ENCODE measurements around the gene ANKFY1.
A peak's percentile ranks its signal among the peaks of the same experiment; 100 is the strongest.
"Not testable (repeated sequence)": the region's sequence is repeated elsewhere in the genome, so short reads cannot be mapped to it uniquely, and the experiment has no call there.

The ANKFY1 gene

DNA sequence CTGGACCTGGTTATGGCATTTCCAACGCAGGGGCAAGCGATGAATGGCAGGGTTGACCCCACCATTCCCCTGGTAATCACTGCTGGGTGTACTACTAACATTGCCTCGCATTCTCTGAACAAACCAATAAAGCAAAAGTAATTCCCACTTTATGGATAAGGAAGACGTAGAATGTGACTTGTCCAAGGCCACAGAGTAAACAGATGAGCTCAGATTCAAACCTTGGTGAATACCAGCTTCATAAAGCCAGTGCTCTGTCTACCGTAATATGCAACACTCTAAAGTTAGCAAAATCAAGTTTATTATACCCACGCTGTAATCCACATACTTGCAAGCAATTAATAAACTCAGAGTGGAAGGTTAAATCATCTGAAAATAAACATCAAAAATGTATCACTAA lies 59.6 kb downstream of the ANKFY1 start:
- TF ChIP-seq, protein P1, sequence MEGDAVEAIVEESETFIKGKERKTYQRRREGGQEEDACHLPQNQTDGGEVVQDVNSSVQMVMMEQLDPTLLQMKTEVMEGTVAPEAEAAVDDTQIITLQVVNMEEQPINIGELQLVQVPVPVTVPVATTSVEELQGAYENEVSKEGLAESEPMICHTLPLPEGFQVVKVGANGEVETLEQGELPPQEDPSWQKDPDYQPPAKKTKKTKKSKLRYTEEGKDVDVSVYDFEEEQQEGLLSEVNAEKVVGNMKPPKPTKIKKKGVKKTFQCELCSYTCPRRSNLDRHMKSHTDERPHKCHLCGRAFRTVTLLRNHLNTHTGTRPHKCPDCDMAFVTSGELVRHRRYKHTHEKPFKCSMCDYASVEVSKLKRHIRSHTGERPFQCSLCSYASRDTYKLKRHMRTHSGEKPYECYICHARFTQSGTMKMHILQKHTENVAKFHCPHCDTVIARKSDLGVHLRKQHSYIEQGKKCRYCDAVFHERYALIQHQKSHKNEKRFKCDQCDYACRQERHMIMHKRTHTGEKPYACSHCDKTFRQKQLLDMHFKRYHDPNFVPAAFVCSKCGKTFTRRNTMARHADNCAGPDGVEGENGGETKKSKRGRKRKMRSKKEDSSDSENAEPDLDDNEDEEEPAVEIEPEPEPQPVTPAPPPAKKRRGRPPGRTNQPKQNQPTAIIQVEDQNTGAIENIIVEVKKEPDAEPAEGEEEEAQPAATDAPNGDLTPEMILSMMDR (IDR thresholded peaks at IDR 0.05; ENCODE audit: low read depth, low read length), result no peak
- no peak for DNase-seq (ENCODE audit: extremely low read depth, low read depth)

DNA sequence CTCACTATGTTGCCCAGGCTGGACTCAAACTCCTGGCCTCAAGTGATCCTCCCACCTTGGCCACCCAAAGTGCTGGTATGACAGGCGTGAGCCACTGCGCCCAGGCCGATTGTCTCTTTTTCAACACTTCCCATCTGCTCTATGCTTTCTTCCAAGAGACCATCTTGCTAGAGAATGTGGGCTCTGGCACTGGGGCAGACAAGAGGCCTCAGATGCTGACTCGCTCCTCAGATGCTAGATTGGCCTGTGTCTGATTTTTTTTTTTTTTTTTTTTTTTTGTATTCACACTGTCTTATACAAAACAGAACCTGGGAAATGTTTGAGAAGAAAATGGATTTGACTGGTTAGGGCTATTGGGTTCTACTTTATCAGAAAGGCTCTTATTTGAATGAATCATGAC lies 62.6 kb downstream of the ANKFY1 start:
- no peak for DNase-seq (ENCODE audit: extremely low read depth, low read depth)
- TF ChIP-seq, protein P1 (IDR thresholded peaks at IDR 0.05; ENCODE audit: low read depth, low read length), result no peak

DNA sequence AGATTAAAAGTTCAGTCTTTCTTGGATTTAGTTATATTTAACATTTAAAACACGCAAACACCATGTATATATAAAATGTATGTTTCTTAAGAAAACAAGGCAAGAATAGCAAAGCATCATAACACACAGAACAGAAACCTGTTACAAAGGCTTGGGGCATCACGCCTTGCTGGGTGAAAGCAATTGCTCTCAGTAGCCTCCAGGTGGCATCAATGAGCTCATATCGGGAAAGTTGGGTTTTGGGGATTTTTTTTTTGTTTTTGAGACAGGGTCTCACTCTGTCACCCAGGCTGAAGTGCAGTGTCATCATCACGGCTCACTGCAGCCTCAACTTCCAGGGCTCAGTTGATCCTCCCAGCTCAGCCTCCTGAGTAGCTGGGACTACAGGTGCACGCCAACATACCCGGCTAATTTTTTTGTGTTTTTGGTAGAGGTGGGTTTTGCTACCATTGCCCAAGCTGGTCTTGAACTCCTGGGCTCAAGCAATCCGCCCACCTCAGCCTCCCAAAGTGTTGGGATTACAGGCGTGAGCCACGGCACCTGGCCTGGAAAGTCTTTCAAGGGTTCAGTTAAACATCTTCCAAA lies 63.9 kb downstream of the ANKFY1 start:
- TF ChIP-seq, protein P1 (IDR thresholded peaks at IDR 0.05; ENCODE audit: low read depth, low read length), result peak; percentile 78
- DNase-seq (ENCODE audit: extremely low read depth, low read depth), result no peak

- TF ChIP-seq, protein P1 (IDR thresholded peaks at IDR 0.05; ENCODE audit: low read depth, low read length), result no peak
- no peak for DNase-seq (ENCODE audit: extremely low read depth, low read depth)
Measured at GRCh38 chr17:4198995-4199394, 64.8 kb downstream of the ANKFY1 start.

- no peak for DNase-seq (ENCODE audit: extremely low read depth, low read depth)
- TF ChIP-seq, protein P1 (IDR thresholded peaks at IDR 0.05; ENCODE audit: low read depth, low read length), result no peak
Measured at GRCh38 chr17:4195306-4195705, 68.5 kb downstream of the ANKFY1 start.

- TF ChIP-seq, protein P1 (IDR thresholded peaks at IDR 0.05; ENCODE audit: low read depth, low read length), result no peak
- no peak for DNase-seq (ENCODE audit: extremely low read depth, low read depth)
Measured at GRCh38 chr17:4194796-4195195, 69.0 kb downstream of the ANKFY1 start.

- not testable (repeated sequence) for DNase-seq (ENCODE audit: extremely low read depth, low read depth)
Measured at GRCh38 chr17:4190791-4191190, 73.0 kb downstream of the ANKFY1 start.

GRCh38 chr17:4189280-4189679 lies 74.5 kb downstream of the ANKFY1 start:
- TF ChIP-seq, protein P1 (IDR thresholded peaks at IDR 0.05; ENCODE audit: low read depth, low read length), result no peak
- DNase-seq (ENCODE audit: extremely low read depth, low read depth), result no peak

All from AG09319 (cell line).